Activated naive CD8-positive, alpha-beta T cell treated with anti-CD3 and anti-CD28 coated beads, Interleukin-2, amount 10 ng/mL, durations not matched to agents 7 days and 5 days (primary cell): Measurements from ENCODE around the gene TRPM8. TPM values are rescaled to one million over a fixed set of nuclear protein-coding genes. Genes with fewer than 3 reads are reported as not detected.
A peak's percentile ranks its signal among the peaks of the same experiment; 100 is the strongest.
"Not testable (repeated sequence)": the region's sequence is repeated elsewhere in the genome, so short reads cannot be mapped to it uniquely, and the experiment has no call there.

Source experiments
- ATAC-seq: fragments of 150-1000 bp; cut with Tn5 transposase; one replicate; pipeline ENCODE4 v1.10.0; 2021; ENCODE audit warnings: low read depth, moderate library complexity
- POLR2A ChIA-PET: fragments of 350-600 bp; sonication (Branson Sonifier 250); formaldehyde crosslinking; loops from one replicate; lab custom pipeline; 2021; ENCODE audit warnings: antibody characterized with exemption; lab: Charles Lee
- DNase-seq: peaks from one replicate; pipeline ENCODE4 v3.0.0; 2021
- H3K27ac Mint-ChIP-seq: one replicate; pipeline ENCODE4 v1.8.0; 2022; ENCODE audit warnings: mild to moderate bottlenecking, mixed read lengths
- H3K27me3 Mint-ChIP-seq: one replicate; pipeline ENCODE4 v1.8.0; 2022; ENCODE audit warnings: mild to moderate bottlenecking, moderate library complexity, mixed read lengths
- H3K36me3 Mint-ChIP-seq: one replicate; pipeline ENCODE4 v1.8.0; 2021; ENCODE audit warnings: mild to moderate bottlenecking, mixed read lengths
- H3K4me1 Mint-ChIP-seq: one replicate; pipeline ENCODE4 v1.8.0; 2021; ENCODE audit warnings: mixed read lengths
- H3K4me3 Mint-ChIP-seq: one replicate; pipeline ENCODE4 v1.8.0; 2022; ENCODE audit warnings: mild to moderate bottlenecking, moderate library complexity, mixed read lengths
- H3K9me3 Mint-ChIP-seq: one replicate; pipeline ENCODE4 v1.8.0; 2021; ENCODE audit warnings: mixed read lengths
- total RNA-seq, 2 experiments: library from RNA; stranded (reverse); gene quantifications; one replicate each; pipeline ENCODE4 v1.2.3, GENCODE V29; 2021

TRPM8 gene
- not detected for total RNA-seq

- no peaks in the 10 kb centered on the region for H3K9me3 Mint-ChIP-seq
- peaks cover 32% of the 10 kb centered on the region for H3K27me3 Mint-ChIP-seq
These were observed at the start of gene TRPM8 for GRCh38 chr2:233917116-233917515. Gene TRPM8 (plus strand): TSS chr2:233917373. CDS start chr2:233926538, 9,165 bp downstream.

GRCh38 chr2:233867993-233868532 lies 49.1 kb upstream of the TRPM8 start, which contains the start of gene MSL3B:
Gene MSL3B (minus strand): TSS chr2:233868386.
- DNase-seq (peak; percentile 80), ATAC-seq (peak; percentile 86)
- H3K4me1 Mint-ChIP-seq, result peaks cover 13% of the 10 kb centered on the region
- H3K9me3 Mint-ChIP-seq, result peaks cover 5% of the 10 kb centered on the region
- H3K4me3 Mint-ChIP-seq, result peak within 1 kb of the TSS; percentile 94
- POLR2A ChIA-PET, result interaction anchor here (0.7 kb wide), 1 partner anchor 622 kb away, joined by 4 read pairs; no protein-coding TSS in a partner anchor
- H3K36me3 Mint-ChIP-seq, result peaks cover 24% of the 10 kb centered on the region
- peak within 1 kb of the TSS; percentile 88 for H3K27ac Mint-ChIP-seq
- H3K27me3 Mint-ChIP-seq, result peaks cover 30% of the 10 kb centered on the region

More at GRCh38 chr2:233917116-233917515, at the start of gene TRPM8:
- H3K36me3 Mint-ChIP-seq, result no peaks in the 10 kb centered on the region
- H3K27ac Mint-ChIP-seq, result no peak within 1 kb of the TSS
- POLR2A ChIA-PET, result no interaction called here
- ATAC-seq (no peak), DNase-seq (no peak)
- peaks cover 5% of the 10 kb centered on the region for H3K4me1 Mint-ChIP-seq
- no peak within 1 kb of the TSS for H3K4me3 Mint-ChIP-seq

DNA sequence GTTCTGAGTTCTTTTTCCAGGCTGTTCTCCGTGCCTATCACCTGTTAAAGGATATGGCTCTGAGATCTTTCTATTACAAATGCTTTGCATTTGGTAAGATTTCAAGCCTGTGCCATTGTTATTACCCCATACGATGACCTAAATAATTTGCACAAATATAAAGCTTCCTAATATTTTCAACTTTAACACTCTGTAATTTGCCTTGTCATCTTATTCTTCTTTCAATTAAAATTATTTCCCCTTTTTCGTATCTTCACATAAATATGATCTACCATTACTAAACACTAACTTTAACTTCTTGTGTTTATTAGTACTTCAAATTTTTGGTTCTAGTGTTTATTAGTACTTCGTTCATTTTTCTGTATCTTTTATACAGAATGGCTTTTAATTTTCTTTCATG lies 45.7 kb upstream of the TRPM8 start:
- DNase-seq (no peak), ATAC-seq (no peak)
- H3K4me1 Mint-ChIP-seq, result peaks cover 8% of the 10 kb centered on the region
- peaks cover 9% of the 10 kb centered on the region for H3K9me3 Mint-ChIP-seq
- no peak overlapping the region for H3K4me3 Mint-ChIP-seq
- no peak overlapping the region for H3K27ac Mint-ChIP-seq
- H3K27me3 Mint-ChIP-seq, result peaks cover 45% of the 10 kb centered on the region
- POLR2A ChIA-PET, result no interaction called here
- H3K36me3 Mint-ChIP-seq, result peaks cover 12% of the 10 kb centered on the region

DNA sequence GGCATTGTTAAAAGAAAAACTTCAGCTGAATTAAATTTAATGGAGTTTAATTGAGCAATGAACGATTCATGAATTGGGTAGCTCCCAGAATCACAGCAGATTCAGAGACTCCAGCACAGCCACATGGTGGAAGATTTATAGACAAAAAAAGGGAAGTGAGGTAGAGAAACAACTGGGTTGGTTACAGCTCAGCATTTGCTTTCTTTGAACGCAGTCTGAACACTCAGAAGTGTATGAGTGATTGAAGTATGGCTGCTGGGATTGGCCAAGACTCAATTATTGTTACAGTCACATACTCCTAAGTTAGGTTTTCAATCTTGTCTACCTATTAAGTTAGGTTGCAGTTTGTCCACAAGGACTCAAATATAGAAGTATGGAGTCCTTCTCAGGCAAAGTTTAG lies 45.0 kb upstream of the TRPM8 start:
- H3K36me3 Mint-ChIP-seq, H3K27ac Mint-ChIP-seq, H3K9me3 Mint-ChIP-seq, H3K4me1 Mint-ChIP-seq, H3K4me3 Mint-ChIP-seq, POLR2A ChIA-PET, DNase-seq, ATAC-seq: not testable (repeated sequence)
- peaks cover 45% of the 10 kb centered on the region for H3K27me3 Mint-ChIP-seq

DNA sequence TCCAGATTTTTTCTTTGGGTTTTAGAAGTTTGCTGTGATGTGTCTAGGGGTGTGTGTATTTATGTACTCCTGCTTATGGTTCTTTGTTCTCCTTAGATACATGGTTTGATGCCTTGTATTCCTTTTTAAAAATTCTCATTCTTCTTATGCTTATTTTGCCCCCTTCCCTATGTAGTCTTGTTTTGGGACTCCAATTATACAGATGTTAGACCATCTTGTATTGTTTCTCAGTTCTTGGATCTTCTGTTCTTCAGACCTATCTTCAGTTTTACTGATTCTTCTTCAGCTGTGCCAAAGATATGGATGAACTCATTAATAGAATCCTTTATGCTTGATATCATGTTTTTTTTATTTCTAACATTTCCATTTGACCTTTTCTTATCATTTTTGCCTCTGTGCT lies 34.8 kb upstream of the TRPM8 start:
- no peaks in the 10 kb centered on the region for H3K36me3 Mint-ChIP-seq
- H3K4me1 Mint-ChIP-seq, result no peaks in the 10 kb centered on the region
- POLR2A ChIA-PET, result no interaction called here
- DNase-seq, result no peak
- peaks cover 12% of the 10 kb centered on the region for H3K9me3 Mint-ChIP-seq
- no peak overlapping the region for H3K4me3 Mint-ChIP-seq
- H3K27me3 Mint-ChIP-seq, result peaks cover 19% of the 10 kb centered on the region
- no peak overlapping the region for H3K27ac Mint-ChIP-seq
- no peak for ATAC-seq

GRCh38 chr2:233892793-233893192 lies 24.4 kb upstream of the TRPM8 start:
- H3K4me1 Mint-ChIP-seq, result no peaks in the 10 kb centered on the region
- H3K27me3 Mint-ChIP-seq, result peaks cover 22% of the 10 kb centered on the region
- H3K36me3 Mint-ChIP-seq, result no peaks in the 10 kb centered on the region
- no peak for DNase-seq
- no peak overlapping the region for H3K4me3 Mint-ChIP-seq
- POLR2A ChIA-PET, result no interaction called here
- no peaks in the 10 kb centered on the region for H3K9me3 Mint-ChIP-seq
- no peak overlapping the region for H3K27ac Mint-ChIP-seq
- ATAC-seq, result no peak

DNA sequence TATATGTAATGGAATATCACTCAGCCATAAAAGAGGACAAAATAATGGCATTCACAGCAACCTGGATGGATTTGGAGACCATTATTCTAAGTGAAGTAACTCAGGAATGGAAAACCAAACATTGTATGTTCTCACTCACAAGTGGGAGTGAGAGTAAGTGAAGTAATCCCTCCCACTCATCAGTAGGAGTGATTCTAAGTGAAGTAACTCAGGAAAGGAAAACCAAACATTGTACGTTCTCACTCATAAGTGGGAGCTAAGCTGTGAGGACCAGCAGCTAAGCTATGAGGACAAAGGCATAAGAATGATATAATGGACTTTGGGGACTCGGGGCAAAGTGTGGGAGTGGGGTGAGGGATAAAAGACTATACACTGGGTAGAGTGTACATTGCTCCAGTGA lies 20.9 kb upstream of the TRPM8 start:
- H3K27ac Mint-ChIP-seq, H3K4me3 Mint-ChIP-seq, H3K36me3 Mint-ChIP-seq, DNase-seq, POLR2A ChIA-PET, ATAC-seq, H3K4me1 Mint-ChIP-seq, H3K9me3 Mint-ChIP-seq: not testable (repeated sequence)
- H3K27me3 Mint-ChIP-seq, result peaks cover 16% of the 10 kb centered on the region

DNA sequence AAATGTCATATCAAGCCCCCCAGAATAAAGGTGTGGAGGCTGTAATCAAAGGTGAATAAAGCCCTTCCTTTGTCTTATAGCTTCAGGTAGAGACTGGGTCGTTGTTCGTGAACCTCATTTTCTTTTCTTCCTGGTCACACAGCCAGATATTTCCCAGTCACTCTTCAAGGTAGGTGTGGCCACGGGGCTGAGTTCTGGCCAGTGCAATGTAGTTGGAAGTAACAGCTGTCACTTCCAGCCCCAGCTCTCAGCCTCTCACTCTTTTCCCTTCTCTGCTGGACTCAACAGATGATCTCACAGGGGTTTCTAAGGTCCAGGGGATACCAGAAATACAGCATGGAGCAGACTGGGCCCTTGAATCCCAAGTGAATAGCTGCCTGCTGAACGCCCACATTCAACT lies 15.8 kb upstream of the TRPM8 start:
- DNase-seq, result no peak

DNA sequence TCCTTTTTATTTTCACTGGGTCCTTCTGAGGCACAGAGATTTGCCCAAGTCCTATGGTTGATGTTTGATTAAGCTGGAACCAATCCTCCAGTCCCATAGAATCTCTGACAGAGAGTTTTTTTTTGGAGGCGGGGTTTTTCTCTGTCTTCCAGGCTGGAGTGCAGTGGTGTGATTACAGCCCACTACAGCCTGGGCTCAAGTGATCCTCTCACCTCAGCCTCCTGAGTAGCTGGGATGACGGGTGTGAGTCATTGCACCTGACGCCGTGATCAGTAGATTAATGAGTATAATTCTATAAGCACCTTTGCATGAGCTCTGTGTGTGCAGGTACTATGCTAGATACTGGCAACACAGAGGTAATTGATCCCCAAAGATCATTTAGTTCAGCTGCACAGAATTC lies 15.3 kb upstream of the TRPM8 start:
- H3K4me1 Mint-ChIP-seq, result peaks cover 4% of the 10 kb centered on the region
- no peaks in the 10 kb centered on the region for H3K36me3 Mint-ChIP-seq
- peaks cover 2% of the 10 kb centered on the region for H3K9me3 Mint-ChIP-seq
- DNase-seq, result no peak
- no peak overlapping the region for H3K27ac Mint-ChIP-seq
- H3K27me3 Mint-ChIP-seq, result peaks cover 7% of the 10 kb centered on the region
- no peak for ATAC-seq
- no peak overlapping the region for H3K4me3 Mint-ChIP-seq
- POLR2A ChIA-PET, result no interaction called here

More for the DNA sequence above, 15.8 kb upstream of the TRPM8 start:
- Mint-ChIP-seq H3K27me3 (peaks cover 5% of the 10 kb centered on the region), H3K36me3 (no peaks in the 10 kb centered on the region), H3K4me1 (peaks cover 4% of the 10 kb centered on the region), H3K9me3 (peaks cover 1% of the 10 kb centered on the region), H3K4me3 (no peak overlapping the region), H3K27ac (no peak overlapping the region)
- POLR2A ChIA-PET, result no interaction called here
- no peak for ATAC-seq

- Mint-ChIP-seq H3K27me3 (peaks cover 6% of the 10 kb centered on the region), H3K9me3 (peaks cover 5% of the 10 kb centered on the region), H3K4me1 (no peaks in the 10 kb centered on the region), H3K36me3 (no peaks in the 10 kb centered on the region), H3K4me3 (no peak overlapping the region), H3K27ac (no peak overlapping the region)
- DNase-seq, result no peak
- ATAC-seq, result no peak
- POLR2A ChIA-PET, result no interaction called here
These were observed 11.2 kb upstream of the TRPM8 start for GRCh38 chr2:233905945-233906344.

GRCh38 chr2:233907627-233908026 lies 9.5 kb upstream of the TRPM8 start:
- DNase-seq (no peak), ATAC-seq (no peak)
- H3K27ac Mint-ChIP-seq, result no peak overlapping the region
- peaks cover 6% of the 10 kb centered on the region for H3K27me3 Mint-ChIP-seq
- peaks cover 5% of the 10 kb centered on the region for H3K9me3 Mint-ChIP-seq
- H3K4me1 Mint-ChIP-seq, result no peaks in the 10 kb centered on the region
- H3K36me3 Mint-ChIP-seq, result no peaks in the 10 kb centered on the region
- no peak overlapping the region for H3K4me3 Mint-ChIP-seq
- POLR2A ChIA-PET, result no interaction called here

DNA sequence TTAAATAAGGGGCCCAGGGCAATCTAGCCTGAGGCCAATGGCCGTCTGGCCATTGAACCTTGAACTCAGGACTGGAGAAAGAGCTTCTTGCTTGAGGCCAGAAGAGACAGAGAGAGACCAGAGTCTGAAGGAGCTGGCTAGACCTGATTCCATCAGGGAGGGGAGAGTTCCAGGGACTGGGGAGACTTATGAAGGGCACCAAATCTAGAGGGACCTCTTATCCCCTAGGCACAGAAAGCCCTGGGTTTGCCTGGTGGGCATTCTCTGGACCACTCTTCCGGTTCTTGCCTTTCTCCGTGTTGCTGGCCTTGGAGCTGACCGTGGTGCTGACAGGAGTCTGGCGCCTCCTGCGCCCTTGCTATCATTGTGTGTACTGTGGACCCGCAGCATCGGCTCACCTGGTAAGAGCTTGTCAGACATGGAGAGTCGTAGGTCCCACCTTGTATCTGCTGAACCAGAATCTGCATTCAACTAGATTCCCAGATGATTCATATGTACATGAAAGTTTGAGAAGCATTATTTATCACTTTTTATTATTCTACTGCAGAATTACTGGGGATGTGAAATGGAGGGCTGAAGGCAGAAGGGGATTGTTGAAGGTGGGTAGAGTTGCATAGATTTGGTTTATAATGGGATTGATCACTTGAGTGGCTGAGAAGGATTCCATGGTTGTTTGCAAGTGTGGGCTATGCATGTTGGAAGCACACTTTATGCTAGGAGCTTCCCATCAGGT lies 4.3 kb upstream of the TRPM8 start:
- Mint-ChIP-seq H3K4me3 (no peak overlapping the region), H3K27me3 (peaks cover 18% of the 10 kb centered on the region), H3K9me3 (no peaks in the 10 kb centered on the region), H3K4me1 (no peaks in the 10 kb centered on the region), H3K36me3 (no peaks in the 10 kb centered on the region), H3K27ac (no peak overlapping the region)
- peak; percentile 56 for DNase-seq
- ATAC-seq, result no peak
- POLR2A ChIA-PET, result no interaction called here

DNA sequence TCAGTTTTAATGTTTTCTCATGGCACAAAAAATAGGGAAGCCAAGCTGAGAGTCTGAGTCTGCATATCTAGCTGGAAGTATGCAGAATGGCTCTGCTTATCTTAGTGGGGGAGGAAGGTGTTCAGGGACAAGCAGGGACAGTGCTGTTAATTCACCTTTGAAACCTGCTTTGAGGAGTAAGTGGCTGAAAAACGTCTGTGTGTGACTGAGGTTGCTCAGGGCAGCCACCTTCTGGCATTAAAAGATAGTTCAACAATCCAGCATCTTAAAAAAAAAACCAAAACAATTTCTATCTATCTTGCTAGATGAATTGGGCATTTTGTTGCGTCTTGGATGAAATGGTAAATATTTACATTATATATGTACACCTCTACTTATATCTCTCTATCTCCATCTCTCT lies 2.0 kb upstream of the TRPM8 start:
- Mint-ChIP-seq H3K4me3 (no peak overlapping the region), H3K4me1 (peaks cover 4% of the 10 kb centered on the region), H3K9me3 (no peaks in the 10 kb centered on the region), H3K27ac (no peak overlapping the region), H3K36me3 (no peaks in the 10 kb centered on the region), H3K27me3 (peaks cover 31% of the 10 kb centered on the region)
- POLR2A ChIA-PET, result no interaction called here
- ATAC-seq (no peak), DNase-seq (no peak)

DNA sequence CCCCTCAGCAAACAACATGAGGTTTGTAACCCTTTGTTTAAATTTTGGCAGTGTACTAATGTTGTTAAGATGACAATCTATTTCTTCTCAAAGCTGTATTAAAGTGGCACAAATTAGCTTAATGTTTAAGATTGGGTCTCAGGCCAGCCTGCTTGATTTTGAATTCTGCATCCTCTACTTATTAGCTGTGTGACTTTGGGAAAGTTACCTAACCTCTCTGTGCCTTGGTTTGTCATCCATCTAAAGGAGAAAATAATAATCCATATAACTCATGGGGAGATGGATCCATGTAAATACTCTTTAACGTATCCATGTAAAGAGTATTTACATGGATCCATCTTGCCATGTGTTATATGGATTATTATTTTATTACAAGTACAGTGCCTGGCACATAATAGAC lies 2.1 kb downstream of the TRPM8 start:
- POLR2A ChIA-PET, result no interaction called here
- Mint-ChIP-seq H3K36me3 (no peaks in the 10 kb centered on the region), H3K9me3 (no peaks in the 10 kb centered on the region), H3K27ac (no peak overlapping the region), H3K4me1 (peaks cover 5% of the 10 kb centered on the region), H3K27me3 (peaks cover 35% of the 10 kb centered on the region), H3K4me3 (no peak overlapping the region)
- no peak for ATAC-seq
- no peak for DNase-seq
